ACHN (cell line): ENCODE data around the gene ANAPC10.
A peak's percentile ranks its signal among the peaks of the same experiment; 100 is the strongest.
"Not testable (repeated sequence)": the region's sequence is repeated elsewhere in the genome, so short reads cannot be mapped to it uniquely, and the experiment has no call there.

Source experiments
- DNase-seq: peaks from one replicate; pipeline ENCODE4 v3.0.0-alpha.2; 2015
- in situ Hi-C: cut with HindIII; loops from 2 replicates; pipeline ENCODE4 v1.10.0; 2017; ENCODE audit warnings: low sequenced_read_pairs, low pct_ligation_motif_present, low pct_unique_long_range_greater_than_20kb

ANAPC10 gene, protein sequence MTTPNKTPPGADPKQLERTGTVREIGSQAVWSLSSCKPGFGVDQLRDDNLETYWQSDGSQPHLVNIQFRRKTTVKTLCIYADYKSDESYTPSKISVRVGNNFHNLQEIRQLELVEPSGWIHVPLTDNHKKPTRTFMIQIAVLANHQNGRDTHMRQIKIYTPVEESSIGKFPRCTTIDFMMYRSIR

DNA sequence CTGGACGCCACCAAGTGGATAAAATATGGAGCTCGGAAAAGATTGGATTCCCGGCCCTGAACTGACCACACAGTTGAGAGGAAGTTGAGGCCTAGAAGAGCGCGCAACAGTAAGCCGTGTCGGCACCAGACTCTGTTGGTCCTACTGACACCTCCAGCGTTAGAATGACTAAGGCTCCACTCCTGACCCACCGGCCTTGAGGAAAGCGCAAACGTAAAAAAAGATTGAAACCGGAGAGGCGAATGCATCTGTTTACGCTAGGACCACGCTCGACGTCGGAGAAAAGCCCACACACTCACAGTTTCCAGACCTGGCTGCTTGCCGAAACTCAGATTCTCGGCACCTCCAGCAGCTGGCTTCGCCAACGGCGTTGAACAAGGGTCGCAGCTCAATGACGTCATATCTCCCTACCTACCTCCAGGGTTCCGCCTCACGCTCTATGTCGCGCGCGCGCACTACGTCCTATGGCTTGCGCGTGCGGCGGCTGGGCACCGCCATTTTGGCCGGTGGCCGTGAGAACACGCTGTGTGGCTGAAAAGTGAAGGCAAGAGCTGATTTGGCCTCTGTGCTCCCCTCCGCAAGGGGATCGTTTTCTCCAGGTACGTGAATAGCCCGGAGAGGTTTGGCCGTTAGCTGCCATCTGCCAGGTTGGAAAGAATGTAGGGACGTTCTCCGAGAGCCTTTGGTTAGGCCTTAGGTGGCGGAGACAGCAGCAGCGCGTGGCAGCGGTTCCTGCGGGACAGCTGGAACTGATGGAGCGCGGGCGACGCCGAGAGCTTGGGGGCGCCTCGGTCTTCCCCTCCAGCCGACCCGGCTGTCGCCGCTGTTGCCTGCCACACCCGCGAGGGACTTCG lies at the start of gene ANAPC10, which contains the start of gene ABCE1:
ANAPC10 (minus strand) TSS at position 376 of the 854 bp plus-strand sequence. CDS start 2,097 bp downstream, outside the sequence.
ABCE1 (plus strand) TSS at position 491 of the 854 bp plus-strand sequence. CDS start 6,102 bp downstream, outside the sequence.
- in situ Hi-C loops, result no loop called here
- DNase-seq, result peak; percentile 97

DNA sequence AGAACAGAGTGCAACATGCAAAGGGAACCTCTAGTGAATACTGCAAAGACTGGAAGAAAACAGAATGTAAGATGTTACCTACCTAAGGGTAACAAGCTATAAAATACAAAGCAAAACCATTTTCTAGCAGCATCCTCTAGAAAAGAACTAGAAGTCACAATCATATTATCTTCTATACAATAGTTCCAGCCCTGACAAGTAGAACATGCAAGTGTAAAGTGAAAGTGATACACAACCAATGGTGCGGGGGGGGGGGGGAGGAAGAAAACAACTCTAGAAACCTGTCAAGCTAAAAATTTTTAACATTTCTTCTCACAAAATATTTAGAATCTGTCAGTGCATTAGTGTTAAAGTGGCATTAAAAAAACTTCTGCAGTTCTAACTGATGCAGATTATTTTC lies 38.2 kb upstream of the ANAPC10 start:
- in situ Hi-C loops, DNase-seq: not testable (repeated sequence)

DNA sequence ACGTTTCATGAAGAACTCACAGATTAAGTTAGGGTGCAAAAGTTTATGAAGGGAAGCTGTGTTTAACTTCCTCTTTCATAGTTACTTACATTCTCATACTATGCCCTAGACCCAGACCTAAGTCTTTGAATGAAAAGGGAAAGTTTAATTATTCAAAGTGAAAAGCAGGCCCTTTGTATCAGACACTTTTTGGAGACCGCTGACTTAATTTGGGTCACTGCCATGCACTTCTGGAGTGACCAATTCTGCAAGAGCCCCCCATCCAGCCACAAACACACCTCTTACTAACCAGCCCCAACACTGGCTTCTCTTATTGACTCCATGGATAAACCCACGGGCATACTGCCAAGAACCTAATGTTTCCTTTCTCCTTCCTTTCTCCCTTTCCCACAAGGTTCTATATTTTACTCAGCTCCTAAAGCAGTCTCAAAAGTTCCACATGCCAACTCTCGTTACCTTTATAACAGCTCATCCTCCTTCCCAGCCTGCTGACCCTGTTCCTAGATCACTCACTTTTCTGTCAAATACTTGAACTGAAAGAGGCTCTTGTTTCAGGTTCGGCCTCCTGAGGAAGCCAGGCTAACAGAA lies 34.6 kb upstream of the ANAPC10 start:
- DNase-seq, result no peak

DNA sequence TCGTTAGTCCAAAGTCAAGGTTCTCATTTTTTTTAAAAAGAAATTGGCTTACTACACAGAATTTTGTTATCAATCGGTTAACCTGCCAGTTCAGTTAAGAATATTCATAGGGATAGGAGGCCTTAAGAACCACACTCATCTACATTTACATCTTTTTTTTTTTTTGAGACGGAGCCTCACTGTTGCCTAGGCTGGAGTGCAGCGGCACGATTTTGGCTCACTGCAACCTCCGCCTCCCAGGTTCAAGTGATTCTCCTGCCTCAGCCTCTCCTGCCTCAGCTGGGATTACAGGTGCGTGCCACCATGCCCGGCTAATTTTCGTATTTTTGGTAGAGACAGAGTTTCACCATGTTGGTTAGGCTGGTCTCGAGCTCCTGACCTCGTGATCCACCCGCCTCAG lies 33.9 kb upstream of the ANAPC10 start:
- in situ Hi-C loops, result no loop called here
- no peak for DNase-seq

More for the DNA sequence above, 34.6 kb upstream of the ANAPC10 start:
- in situ Hi-C loops, result no loop called here

- in situ Hi-C loops, result no loop called here
- DNase-seq, result peak; percentile 3
Measured at GRCh38 chr4:145130788-145131399, 32.9 kb upstream of the ANAPC10 start.

DNA sequence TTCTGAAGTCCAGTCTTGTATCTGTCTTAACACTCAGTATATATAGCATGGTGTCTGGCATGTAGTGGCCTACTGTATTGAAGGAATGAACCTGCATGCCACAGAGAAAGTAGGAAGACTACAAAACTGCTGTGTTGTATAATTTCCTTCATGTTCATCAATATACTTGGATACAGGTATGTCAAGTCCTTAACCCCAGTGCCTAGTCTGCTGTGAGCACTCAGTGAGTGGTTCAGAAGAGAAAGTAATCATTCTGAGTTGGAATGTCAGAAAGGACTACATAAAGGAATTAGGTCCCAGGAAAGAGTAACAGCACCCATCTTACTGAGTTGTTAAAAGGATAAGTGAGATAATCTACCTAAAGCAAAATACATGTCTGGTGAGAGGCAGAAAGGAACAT lies 32.1 kb upstream of the ANAPC10 start:
- DNase-seq, result no peak
- in situ Hi-C loops, result no loop called here

GRCh38 chr4:145125396-145125795 lies 27.4 kb upstream of the ANAPC10 start:
- no peak for DNase-seq
- in situ Hi-C loops, result no loop called here

GRCh38 chr4:145108128-145108527 lies 10.1 kb upstream of the ANAPC10 start:
- in situ Hi-C loops, result no loop called here
- no peak for DNase-seq

DNA sequence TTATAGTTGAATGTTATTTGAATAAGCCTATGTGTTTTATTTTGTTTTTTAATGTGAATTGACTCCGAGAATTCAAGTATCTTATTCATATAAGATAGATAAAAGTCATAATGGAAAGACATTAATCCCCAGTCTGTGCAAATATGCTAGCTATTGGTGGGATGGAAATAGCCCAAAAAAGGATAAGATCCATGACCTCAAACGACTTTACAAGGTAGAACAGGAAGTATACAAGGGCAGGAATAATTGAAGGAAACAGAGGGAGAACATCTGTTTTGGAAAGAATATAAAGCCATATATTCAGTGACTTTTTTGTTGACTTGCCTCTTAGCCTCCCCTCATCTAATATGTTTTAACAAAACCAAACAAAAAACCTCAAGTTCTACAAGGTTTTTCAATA lies 9.1 kb upstream of the ANAPC10 start:
- no peak for DNase-seq

DNA sequence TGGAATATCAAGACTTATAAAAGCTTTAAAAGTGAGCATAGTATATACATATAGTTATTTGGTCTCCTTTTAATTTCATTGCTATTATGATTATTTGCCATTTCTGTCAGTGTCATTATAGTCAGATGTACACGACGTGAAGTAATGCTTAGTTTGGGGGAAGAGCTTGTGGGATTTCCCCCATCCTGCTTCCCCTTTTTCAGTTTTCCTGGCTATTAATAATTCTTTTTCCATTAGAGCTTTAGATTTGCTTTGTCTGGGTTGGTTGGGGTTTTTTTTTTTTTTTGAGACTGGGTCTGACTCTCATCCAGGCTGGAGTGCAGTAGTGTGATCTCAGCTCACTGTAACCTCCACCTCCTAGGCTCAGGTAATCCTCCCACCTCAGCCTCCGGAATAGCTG lies 5.5 kb upstream of the ANAPC10 start:
- DNase-seq, result no peak

More for the DNA sequence above, 9.1 kb upstream of the ANAPC10 start:
- in situ Hi-C loops, result no loop called here

GRCh38 chr4:145102619-145103018 lies 4.6 kb upstream of the ANAPC10 start:
- in situ Hi-C loops, result no loop called here
- no peak for DNase-seq

More for the DNA sequence above, 5.5 kb upstream of the ANAPC10 start:
- in situ Hi-C loops, result no loop called here

- no peak for DNase-seq
- in situ Hi-C loops, result no loop called here
Measured at GRCh38 chr4:145101091-145101490, 3.1 kb upstream of the ANAPC10 start.

DNA sequence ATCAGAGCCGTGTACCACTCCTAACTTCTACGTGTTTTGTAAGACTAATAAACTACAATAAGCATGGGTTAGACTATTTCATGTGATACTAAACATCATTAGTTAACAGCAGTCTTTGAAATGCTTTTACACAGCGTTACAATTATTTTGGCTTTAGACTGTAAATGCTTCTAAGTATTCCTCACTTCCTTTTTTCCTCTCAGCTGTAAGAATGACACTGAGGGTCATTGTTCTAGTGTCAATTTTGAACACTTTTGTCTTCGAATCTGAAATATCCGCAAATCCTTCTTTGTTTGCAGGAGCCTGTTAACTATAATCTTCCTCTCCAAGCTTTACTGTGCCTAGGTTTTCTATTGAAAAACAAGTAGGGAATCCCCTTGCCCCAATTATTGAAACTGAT lies 1.7 kb upstream of the ANAPC10 start:
- DNase-seq, result no peak

DNA sequence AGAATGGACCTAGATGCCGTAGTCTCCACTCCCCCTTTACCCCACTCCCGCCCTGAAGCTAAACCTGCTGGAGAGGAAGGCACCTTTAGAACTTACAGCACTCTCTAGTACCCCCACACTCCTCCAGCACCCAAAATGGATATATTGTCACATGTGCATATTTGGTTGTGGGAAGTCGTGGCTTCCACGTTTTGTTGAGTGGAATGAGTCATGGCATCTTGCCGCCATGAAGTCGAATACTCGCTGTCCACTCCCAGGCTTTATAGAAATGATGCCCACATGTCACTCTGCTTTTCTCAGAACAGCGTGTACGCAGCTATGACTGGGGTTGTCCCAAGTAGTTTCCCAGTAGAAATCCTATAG lies 660 bp upstream of the ANAPC10 start:
- DNase-seq, result peak; percentile 70
- in situ Hi-C loops, result no loop called here

More for the DNA sequence above, 1.7 kb upstream of the ANAPC10 start:
- in situ Hi-C loops, result no loop called here

- DNase-seq, result no peak
- in situ Hi-C loops, result no loop called here
Measured at GRCh38 chr4:145097331-145097820, 620 bp downstream of the ANAPC10 start.

- in situ Hi-C loops, result no loop called here
- no peak for DNase-seq
Measured at GRCh38 chr4:145093638-145094037, 4.4 kb downstream of the ANAPC10 start.

DNA sequence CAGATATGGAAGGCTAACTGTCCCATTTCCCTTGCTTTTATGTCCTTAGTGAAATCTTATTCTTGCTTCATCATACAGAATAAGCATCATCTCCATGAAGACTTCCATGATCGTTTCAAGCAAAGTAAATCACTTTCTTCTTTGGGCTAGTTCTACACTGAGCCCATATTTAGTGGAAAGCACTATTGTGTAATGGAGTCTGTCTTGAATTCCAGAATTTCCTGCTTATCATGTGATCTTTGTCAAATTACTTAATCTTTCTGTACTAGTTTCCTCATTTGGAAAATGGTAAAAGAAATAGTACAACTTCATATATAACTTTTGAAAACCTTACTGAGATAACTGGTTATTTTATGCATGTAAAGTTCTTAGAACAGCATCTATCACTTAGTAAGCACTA lies 7.6 kb downstream of the ANAPC10 start:
- in situ Hi-C loops, result no loop called here
- DNase-seq, result no peak

- in situ Hi-C loops, result no loop called here
- DNase-seq, result peak; percentile 38
Measured at GRCh38 chr4:145083891-145084605, 13.9 kb downstream of the ANAPC10 start.
